ENCODE data around the gene PDE2A. TPM values are rescaled to one million over a fixed set of nuclear protein-coding genes. Genes with fewer than 3 reads are reported as not detected.

The PDE2A gene
- total and polyA plus RNA-seq, 2 donors (not counting 3 experiments of a cell fraction or from before 2014, with no cell fraction given): 14.8 to 16.8 TPM

DNA sequence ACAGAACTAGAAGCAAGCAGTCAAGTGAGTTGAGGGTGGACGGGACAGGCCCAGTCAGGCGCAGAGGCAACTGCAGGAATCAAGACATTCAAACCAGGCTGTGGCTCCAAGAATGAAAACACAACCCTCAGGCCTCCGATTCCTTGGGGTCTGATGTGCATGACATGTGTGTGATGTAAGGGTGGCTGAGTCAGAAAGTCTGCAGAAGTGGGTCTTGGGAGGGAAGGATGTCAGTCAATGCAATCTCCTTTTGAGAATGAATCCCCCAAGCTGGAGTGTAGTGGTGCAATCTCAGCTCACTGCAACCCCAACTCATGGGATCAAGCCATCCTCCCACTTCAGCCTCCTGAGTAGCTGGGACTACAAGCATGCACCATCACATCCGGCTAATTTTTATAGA, 15.9 kb upstream of the PDE2A start:
- dilution Hi-C loops (cut with MboI; ENCODE audit: extremely low pct_ligation_motif_present, low sequenced_read_pairs) (no loop called here), intact Hi-C loops (cut with micrococcal nuclease) (no loop called here)
- H3K27me3 ChIP-seq (ENCODE audit: control insufficient read depth in 2 of 2, insufficient read depth in 2 of 2, low read length in 2 of 2): no peaks in the 10 kb centered on the region
- no TSS peak for BruUV-seq (replicated peaks)
- POLR2A ChIA-PET: no interaction called here
- H3K9ac ChIP-seq (replicated peaks; ENCODE audit: extremely low read depth, insufficient read depth, low read length): no peak overlapping the region
- H3K79me2 ChIP-seq (ENCODE audit: control insufficient read depth, insufficient read depth, low read length): no peaks in the 10 kb centered on the region
- H3K4me2 ChIP-seq (ENCODE audit: insufficient read depth, low read length): no peak overlapping the region
- no peaks in the 10 kb centered on the region for H4K20me1 ChIP-seq (replicated peaks; ENCODE audit: control insufficient read depth, extremely low read depth, insufficient read depth, low read length)
- no peak for TF ChIP-seq MYC (IDR thresholded peaks at IDR 0.05; ENCODE audit: low read depth, low read length)
- no peak for TF ChIP-seq POLR2AphosphoS5 (IDR thresholded peaks at IDR 0.05; ENCODE audit: insufficient read depth, low read depth, low read length)
- no peak for TF ChIP-seq POLR2A (IDR thresholded peaks at IDR 0.05; ENCODE audit: low read depth, low read length)
- TF ChIP-seq GATA2 (IDR thresholded peaks at IDR 0.05; ENCODE audit: insufficient read depth, insufficient read length, low read depth, low read length): no peak
- no peak for TF ChIP-seq JUN (IDR thresholded peaks at IDR 0.05; ENCODE audit: borderline replicate concordance, insufficient read depth, insufficient read length, low read depth)
- TF ChIP-seq, protein P1, sequence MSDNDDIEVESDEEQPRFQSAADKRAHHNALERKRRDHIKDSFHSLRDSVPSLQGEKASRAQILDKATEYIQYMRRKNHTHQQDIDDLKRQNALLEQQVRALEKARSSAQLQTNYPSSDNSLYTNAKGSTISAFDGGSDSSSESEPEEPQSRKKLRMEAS (IDR thresholded peaks at IDR 0.05; ENCODE audit: insufficient read depth, insufficient read length): no peak
- no peak for TF ChIP-seq FOS (IDR thresholded peaks at IDR 0.05; ENCODE audit: borderline replicate concordance, insufficient read depth, low read length)
- TF ChIP-seq, protein P2, sequence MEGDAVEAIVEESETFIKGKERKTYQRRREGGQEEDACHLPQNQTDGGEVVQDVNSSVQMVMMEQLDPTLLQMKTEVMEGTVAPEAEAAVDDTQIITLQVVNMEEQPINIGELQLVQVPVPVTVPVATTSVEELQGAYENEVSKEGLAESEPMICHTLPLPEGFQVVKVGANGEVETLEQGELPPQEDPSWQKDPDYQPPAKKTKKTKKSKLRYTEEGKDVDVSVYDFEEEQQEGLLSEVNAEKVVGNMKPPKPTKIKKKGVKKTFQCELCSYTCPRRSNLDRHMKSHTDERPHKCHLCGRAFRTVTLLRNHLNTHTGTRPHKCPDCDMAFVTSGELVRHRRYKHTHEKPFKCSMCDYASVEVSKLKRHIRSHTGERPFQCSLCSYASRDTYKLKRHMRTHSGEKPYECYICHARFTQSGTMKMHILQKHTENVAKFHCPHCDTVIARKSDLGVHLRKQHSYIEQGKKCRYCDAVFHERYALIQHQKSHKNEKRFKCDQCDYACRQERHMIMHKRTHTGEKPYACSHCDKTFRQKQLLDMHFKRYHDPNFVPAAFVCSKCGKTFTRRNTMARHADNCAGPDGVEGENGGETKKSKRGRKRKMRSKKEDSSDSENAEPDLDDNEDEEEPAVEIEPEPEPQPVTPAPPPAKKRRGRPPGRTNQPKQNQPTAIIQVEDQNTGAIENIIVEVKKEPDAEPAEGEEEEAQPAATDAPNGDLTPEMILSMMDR (IDR thresholded peaks at IDR 0.05; ENCODE audit: extremely low read depth in 1 of 2, insufficient read depth in 1 of 2, low read depth in 1 of 2, low read length in 2 of 2): no peak
- no peak for TF ChIP-seq EZH2 (IDR thresholded peaks at IDR 0.05; ENCODE audit: borderline replicate concordance, low read depth, low read length, severe bottlenecking)
- CTCF ChIA-PET: no interaction called here
- H3K27ac ChIP-seq (ENCODE audit: insufficient read depth, low read depth, low read length): no peak overlapping the region
- H3K9me1 ChIP-seq (replicated peaks; ENCODE audit: control insufficient read depth, extremely low read depth, insufficient read depth, low read length): no peaks in the 10 kb centered on the region
- no peaks in the 10 kb centered on the region for H3K4me1 ChIP-seq (ENCODE audit: control insufficient read depth, extremely low read depth, insufficient read depth, low read length)
- no peak overlapping the region for H3K4me3 ChIP-seq (replicated peaks in 1 of 3; ENCODE audit: insufficient read depth in 1 of 3, low read depth in 1 of 3, low read length in 3 of 3)
- no peak for DNase-seq (ENCODE audit: low read depth, low spot score)
- FAIRE-seq: no peak
- H2AFZ ChIP-seq (ENCODE audit: low read depth, low read length): no peak overlapping the region
- peaks cover 11 to 60% of the 10 kb centered on the region in 2 experiments for H3K36me3 ChIP-seq (ENCODE audit: control insufficient read depth in 2 of 2, extremely low read depth in 1 of 2, insufficient read depth in 2 of 2, low read length in 2 of 2)
- no peaks in the 10 kb centered on the region for H3K9me3 ChIP-seq (replicated peaks; ENCODE audit: control insufficient read depth, insufficient read depth, low read length)

All from endothelial cell of umbilical vein (primary cell).